ENCODE measurements around the gene MTUS2.
A peak's percentile ranks its signal among the peaks of the same experiment; 100 is the strongest.

The MTUS2 gene

DNA sequence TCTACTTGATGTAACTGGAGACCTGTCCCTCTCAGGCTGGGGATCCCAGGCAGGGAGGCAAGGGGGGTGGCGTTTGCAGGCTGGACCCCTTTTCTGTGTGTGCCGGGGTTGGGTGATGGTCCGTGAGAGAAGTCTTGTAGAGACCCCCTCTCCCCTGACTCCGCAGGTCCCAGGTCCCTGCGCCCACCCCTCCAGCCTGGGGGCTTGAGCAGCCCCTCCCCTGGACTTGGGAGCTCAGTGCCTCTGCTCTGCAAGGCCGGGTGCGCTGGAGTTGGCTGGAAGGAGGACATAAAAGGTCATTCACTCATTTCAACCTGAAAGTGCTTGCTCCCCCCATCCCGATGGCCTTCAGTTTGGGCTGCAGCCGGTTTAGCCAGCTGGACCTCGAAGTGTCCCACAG, 685.8 kb downstream of the MTUS2 start:
- H4K20me1 ChIP-seq (ENCODE audit: low read depth, low read length): no peaks in the 10 kb centered on the region; the same call in 1 of the 2 replicates
- no peaks in the 10 kb centered on the region for H3K36me3 ChIP-seq (ENCODE audit: low read length)
- TF ChIP-seq, protein P1, sequence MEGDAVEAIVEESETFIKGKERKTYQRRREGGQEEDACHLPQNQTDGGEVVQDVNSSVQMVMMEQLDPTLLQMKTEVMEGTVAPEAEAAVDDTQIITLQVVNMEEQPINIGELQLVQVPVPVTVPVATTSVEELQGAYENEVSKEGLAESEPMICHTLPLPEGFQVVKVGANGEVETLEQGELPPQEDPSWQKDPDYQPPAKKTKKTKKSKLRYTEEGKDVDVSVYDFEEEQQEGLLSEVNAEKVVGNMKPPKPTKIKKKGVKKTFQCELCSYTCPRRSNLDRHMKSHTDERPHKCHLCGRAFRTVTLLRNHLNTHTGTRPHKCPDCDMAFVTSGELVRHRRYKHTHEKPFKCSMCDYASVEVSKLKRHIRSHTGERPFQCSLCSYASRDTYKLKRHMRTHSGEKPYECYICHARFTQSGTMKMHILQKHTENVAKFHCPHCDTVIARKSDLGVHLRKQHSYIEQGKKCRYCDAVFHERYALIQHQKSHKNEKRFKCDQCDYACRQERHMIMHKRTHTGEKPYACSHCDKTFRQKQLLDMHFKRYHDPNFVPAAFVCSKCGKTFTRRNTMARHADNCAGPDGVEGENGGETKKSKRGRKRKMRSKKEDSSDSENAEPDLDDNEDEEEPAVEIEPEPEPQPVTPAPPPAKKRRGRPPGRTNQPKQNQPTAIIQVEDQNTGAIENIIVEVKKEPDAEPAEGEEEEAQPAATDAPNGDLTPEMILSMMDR (IDR thresholded peaks at IDR 0.05; ENCODE audit: insufficient read depth, low read length, poor library complexity, severe bottlenecking): no peak
- no peak for TF ChIP-seq EZH2phosphoT487 (conservative IDR thresholded peaks at IDR 0.05; ENCODE audit: low read length)
- H3K4me3 ChIP-seq (ENCODE audit: insufficient read depth, low read length, poor library complexity, severe bottlenecking): no peak overlapping the region
- no peaks in the 10 kb centered on the region for H3K79me2 ChIP-seq (ENCODE audit: insufficient read depth, low read length)
- H3K9me2 ChIP-seq (replicated peaks; ENCODE audit: insufficient read depth, low read length): no peaks in the 10 kb centered on the region
- no peaks in the 10 kb centered on the region for H3K27me3 ChIP-seq (ENCODE audit: low read length)
- H3K27ac ChIP-seq (ENCODE audit: low read depth, low read length): no peak overlapping the region
- no peak overlapping the region for H3K4me2 ChIP-seq (ENCODE audit: low read depth, low read length, poor library complexity, severe bottlenecking)
- H3K9ac ChIP-seq (ENCODE audit: low read length): no peak overlapping the region
- H2AFZ ChIP-seq (ENCODE audit: low read depth, low read length, severe bottlenecking): no peak overlapping the region
- peaks cover 10% of the 10 kb centered on the region for H3F3A ChIP-seq (ENCODE audit: insufficient read depth)
- H3K9me3 ChIP-seq (ENCODE audit: insufficient read depth, low read length): no peaks in the 10 kb centered on the region

DNA sequence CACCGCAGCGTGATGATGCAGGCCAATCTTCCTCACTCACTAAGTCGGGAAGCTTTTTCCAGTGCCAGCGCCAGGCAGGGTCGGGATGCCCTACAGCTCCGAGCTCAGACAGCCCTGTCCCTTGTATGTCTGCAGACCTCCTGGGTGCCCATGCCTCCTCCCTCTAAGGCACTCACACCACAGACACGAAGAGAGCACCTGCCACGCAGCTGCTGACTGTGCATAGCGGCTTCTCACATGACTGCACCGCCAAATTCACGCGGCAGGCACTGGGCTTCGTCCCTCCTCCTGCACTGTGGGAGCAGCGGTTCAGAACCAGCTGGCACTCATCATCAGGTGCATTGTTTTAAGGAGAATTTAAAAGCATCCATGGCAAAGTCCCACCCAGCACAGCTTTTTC, 687.2 kb downstream of the MTUS2 start:
- H3F3A ChIP-seq (ENCODE audit: insufficient read depth): peaks cover 10% of the 10 kb centered on the region
- no peak overlapping the region for H3K4me2 ChIP-seq (ENCODE audit: low read depth, low read length, poor library complexity, severe bottlenecking)
- no peak overlapping the region for H3K27ac ChIP-seq (ENCODE audit: low read depth, low read length)
- no peak overlapping the region for H3K9ac ChIP-seq (ENCODE audit: low read length)
- no peaks in the 10 kb centered on the region; the same call in 1 of the 2 replicates for H4K20me1 ChIP-seq (ENCODE audit: low read depth, low read length)
- no peaks in the 10 kb centered on the region for H3K79me2 ChIP-seq (ENCODE audit: insufficient read depth, low read length)
- no peaks in the 10 kb centered on the region for H3K9me2 ChIP-seq (replicated peaks; ENCODE audit: insufficient read depth, low read length)
- H3K9me3 ChIP-seq (ENCODE audit: insufficient read depth, low read length): no peaks in the 10 kb centered on the region
- no peak overlapping the region for H2AFZ ChIP-seq (ENCODE audit: low read depth, low read length, severe bottlenecking)
- TF ChIP-seq EZH2phosphoT487 (conservative IDR thresholded peaks at IDR 0.05; ENCODE audit: low read length): no peak
- TF ChIP-seq, protein P1 (IDR thresholded peaks at IDR 0.05; ENCODE audit: insufficient read depth, low read length, poor library complexity, severe bottlenecking): no peak
- no peaks in the 10 kb centered on the region for H3K27me3 ChIP-seq (ENCODE audit: low read length)
- no peak overlapping the region for H3K4me3 ChIP-seq (ENCODE audit: insufficient read depth, low read length, poor library complexity, severe bottlenecking)
- no peaks in the 10 kb centered on the region; the same call in 1 of the 2 replicates for H3K36me3 ChIP-seq (ENCODE audit: low read length)

DNA sequence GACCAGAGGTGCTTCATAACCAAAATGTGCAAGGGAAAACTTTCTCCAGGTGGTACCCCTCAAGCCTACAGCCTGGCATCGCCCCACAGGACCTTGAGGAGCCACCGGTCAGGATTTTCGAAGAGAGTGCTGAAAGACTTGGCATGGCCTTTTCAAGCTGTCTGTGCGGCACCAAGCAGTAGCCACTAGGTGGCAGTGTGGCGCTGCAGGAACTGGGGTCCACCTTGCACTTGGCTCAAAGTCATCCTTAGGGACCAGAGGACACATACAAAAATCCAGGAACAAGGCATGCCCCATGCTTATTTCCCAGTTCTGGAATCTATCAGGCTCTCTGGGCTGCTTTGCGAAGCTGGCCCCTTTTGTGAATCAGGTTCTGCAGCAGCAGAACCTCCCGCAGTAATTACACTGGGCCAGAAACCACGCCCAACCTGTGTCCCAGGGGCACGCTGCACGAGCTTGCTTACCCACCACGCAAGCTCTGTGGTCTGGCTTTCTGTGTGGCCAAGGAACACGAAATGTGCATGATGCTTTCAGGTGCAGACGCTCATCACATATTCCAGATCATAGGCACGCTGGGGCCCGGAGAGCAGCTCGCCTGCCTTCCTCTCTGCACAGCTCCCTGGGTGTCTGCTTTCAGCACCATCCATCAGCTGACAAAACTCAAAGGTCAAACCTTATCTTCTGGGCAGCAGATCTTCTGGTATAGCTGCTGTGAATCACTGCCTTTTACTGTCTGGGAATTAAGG, 688.2 kb downstream of the MTUS2 start:
- Histone ChIP-seq H3K27me3 (ENCODE audit: low read length) (no peaks in the 10 kb centered on the region), H3K79me2 (ENCODE audit: insufficient read depth, low read length) (no peaks in the 10 kb centered on the region), H3K27ac (ENCODE audit: low read depth, low read length) (no peak overlapping the region), H2AFZ (ENCODE audit: low read depth, low read length, severe bottlenecking) (no peak overlapping the region), H3F3A (ENCODE audit: insufficient read depth) (peaks cover 10% of the 10 kb centered on the region), H3K36me3 (ENCODE audit: low read length) (no peaks in the 10 kb centered on the region; the same call in 1 of the 2 replicates), H3K9ac (ENCODE audit: low read length) (no peak overlapping the region), H3K4me3 (ENCODE audit: insufficient read depth, low read length, poor library complexity, severe bottlenecking) (no peak overlapping the region), H4K20me1 (ENCODE audit: low read depth, low read length) (no peaks in the 10 kb centered on the region; the same call in 1 of the 2 replicates), H3K4me2 (ENCODE audit: low read depth, low read length, poor library complexity, severe bottlenecking) (no peak overlapping the region), H3K9me2 (replicated peaks; ENCODE audit: insufficient read depth, low read length) (no peaks in the 10 kb centered on the region), H3K9me3 (ENCODE audit: insufficient read depth, low read length) (no peaks in the 10 kb centered on the region)
- no peak for TF ChIP-seq EZH2phosphoT487 (conservative IDR thresholded peaks at IDR 0.05; ENCODE audit: low read length)
- TF ChIP-seq, protein P1 (IDR thresholded peaks at IDR 0.05; ENCODE audit: insufficient read depth, low read length, poor library complexity, severe bottlenecking): peak; percentile 92

All from SU-DHL-6 (cell line).